ACC112 (cell line): Measurements from ENCODE around the gene DNMT3L.
A peak's percentile ranks its signal among the peaks of the same experiment; 100 is the strongest.
"Not testable (repeated sequence)": the region's sequence is repeated elsewhere in the genome, so short reads cannot be mapped to it uniquely, and the experiment has no call there.

Experiments used
- H2AFZ ChIP-seq: fragments of 200-600 bp; sonication (generic); one replicate; pipeline ENCODE4 v1.6.0; 2017; ENCODE audit warnings: antibody characterized with exemption, low read length; ENCODE audit not compliant: unreplicated experiment
- H3K27ac ChIP-seq: fragments of 200-600 bp; sonication (generic); 2 replicates; pipeline ENCODE4 v1.5.1; 2014; ENCODE audit warnings: low read depth, mild to moderate bottlenecking, antibody characterized with exemption, low read length, moderate library complexity
- H3K27me3 ChIP-seq: fragments of 200-600 bp; sonication (generic); 2 replicates; pipeline ENCODE4 v1.6.1; 2014; ENCODE audit warnings: mild to moderate bottlenecking, antibody characterized with exemption, low read length, moderate library complexity, mixed read lengths; ENCODE audit not compliant: insufficient read depth
- H3K36me3 ChIP-seq: fragments of 200-600 bp; sonication (generic); 2 replicates; pipeline ENCODE4 v1.6.1; 2016; ENCODE audit warnings: mild to moderate bottlenecking, antibody characterized with exemption, low read length, moderate library complexity, mixed read lengths; ENCODE audit not compliant: insufficient read depth
- H3K4me1 ChIP-seq: fragments of 200-600 bp; sonication (generic); one replicate; pipeline ENCODE4 v1.6.1; 2016; ENCODE audit warnings: low read length, mixed read lengths; ENCODE audit not compliant: insufficient read depth, unreplicated experiment, control insufficient read depth
- H3K4me3 ChIP-seq: fragments of 200-600 bp; sonication (generic); 2 replicates; pipeline ENCODE4 v1.5.1; 2014; ENCODE audit warnings: mild to moderate bottlenecking, low read depth, low read length
- H3K79me2 ChIP-seq: fragments of 200-600 bp; sonication (generic); one replicate; pipeline ENCODE4 v1.6.0; 2016; ENCODE audit warnings: low read length; ENCODE audit not compliant: control insufficient read depth, unreplicated experiment, insufficient read depth

The DNMT3L gene

GRCh38 chr21:44286716-44287632 lies 25.3 kb upstream of the DNMT3L start:
- Histone ChIP-seq H3K36me3 (no peaks in the 10 kb centered on the region), H3K4me1 (no peaks in the 10 kb centered on the region), H3K4me3 (no peak overlapping the region), H3K79me2 (no peaks in the 10 kb centered on the region), H3K27me3 (0 out of 2 replicates have a peak, but pooled peaks cover 10% of the 10 kb centered on the region), H2AFZ (no peak overlapping the region), H3K27ac (no peak overlapping the region)

DNA sequence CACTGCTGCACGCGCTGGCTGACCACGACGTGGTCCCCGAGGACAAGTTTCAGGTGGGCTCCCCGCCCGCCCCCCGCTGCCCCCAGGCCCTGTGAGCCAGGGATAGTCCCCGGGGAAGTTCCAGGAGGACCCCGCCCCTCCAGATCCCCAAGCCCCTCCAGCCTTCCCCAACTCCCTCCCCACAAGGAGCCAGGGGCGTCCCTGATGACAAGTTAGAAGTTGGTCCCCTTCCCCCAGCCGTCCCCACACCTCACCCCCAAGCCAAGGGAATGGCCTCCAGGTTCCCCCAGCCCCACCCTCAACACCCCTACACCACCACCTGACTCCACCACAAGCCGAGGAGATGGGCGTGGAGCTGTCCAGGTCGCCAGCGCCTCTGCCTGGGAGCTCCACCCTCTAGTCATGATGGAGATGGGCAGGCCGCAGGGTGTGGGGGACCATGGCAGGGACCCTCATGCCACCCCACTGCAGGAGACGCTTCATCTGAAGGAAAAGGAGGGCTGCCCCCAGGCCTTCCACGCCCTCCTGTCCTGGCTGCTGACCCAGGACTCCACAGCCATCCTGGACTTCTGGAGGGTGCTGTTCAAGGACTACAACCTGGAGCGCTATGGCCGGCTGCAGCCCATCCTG lies 24.5 kb upstream of the DNMT3L start:
- H3K27ac ChIP-seq: no peak overlapping the region
- H3K4me1 ChIP-seq: no peaks in the 10 kb centered on the region
- peak overlapping the region; percentile 37; the same call in 1 of the 2 replicates for H3K4me3 ChIP-seq
- no peaks in the 10 kb centered on the region for H3K79me2 ChIP-seq
- no peak overlapping the region for H2AFZ ChIP-seq
- H3K27me3 ChIP-seq: 0 out of 2 replicates have a peak, but pooled peaks cover 10% of the 10 kb centered on the region
- no peaks in the 10 kb centered on the region for H3K36me3 ChIP-seq

DNA sequence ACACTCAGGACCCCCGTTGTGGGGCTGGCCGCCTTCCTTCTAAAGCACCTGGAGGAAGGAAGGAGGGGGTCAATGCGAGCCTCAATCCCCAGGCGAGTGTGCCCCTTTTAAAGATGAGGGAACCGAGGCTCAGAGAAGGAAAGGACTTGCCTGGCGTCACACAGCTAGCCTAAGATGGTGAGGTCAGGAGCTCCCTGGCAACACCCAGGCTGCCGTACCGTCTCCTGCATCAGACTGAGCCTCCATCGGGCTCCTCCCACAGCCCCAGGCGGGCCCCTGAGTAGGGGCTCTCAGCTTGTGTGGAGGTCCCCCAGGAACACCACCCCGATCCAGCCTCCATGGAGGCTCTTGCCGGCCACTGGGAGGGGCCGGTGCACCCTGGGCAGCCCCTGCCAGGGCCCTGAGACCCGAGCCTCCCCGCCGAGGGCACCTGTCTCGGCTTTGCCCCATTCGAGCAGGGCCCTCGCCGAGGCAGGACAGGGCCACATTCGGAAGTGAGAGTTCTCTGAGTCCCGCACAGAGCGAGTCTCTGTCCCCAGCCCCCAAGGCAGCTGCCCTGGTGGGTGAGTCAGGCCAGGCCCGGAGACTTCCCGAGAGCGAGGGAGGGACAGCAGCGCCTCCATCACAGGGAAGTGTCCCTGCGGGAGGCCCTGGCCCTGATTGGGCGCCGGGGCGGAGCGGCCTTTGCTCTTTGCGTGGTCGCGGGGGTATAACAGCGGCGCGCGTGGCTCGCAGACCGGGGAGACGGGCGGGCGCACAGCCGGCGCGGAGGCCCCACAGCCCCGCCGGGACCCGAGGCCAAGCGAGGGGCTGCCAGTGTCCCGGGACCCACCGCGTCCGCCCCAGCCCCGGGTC lies 23.7 kb upstream of the DNMT3L start, which contains the start of gene AIRE:
TSS of gene AIRE (plus strand) at position 739 of the 855 bp plus-strand sequence. CDS start 131 bp downstream, outside the sequence.
- no peak within 1 kb of the TSS for H2AFZ ChIP-seq
- no peak within 1 kb of the TSS for H3K27ac ChIP-seq
- 0 out of 2 replicates have a peak, but pooled peaks cover 10% of the 10 kb centered on the region for H3K27me3 ChIP-seq
- no peaks in the 10 kb centered on the region for H3K36me3 ChIP-seq
- no peaks in the 10 kb centered on the region for H3K79me2 ChIP-seq
- no peaks in the 10 kb centered on the region for H3K4me1 ChIP-seq
- peak within 1 kb of the TSS; percentile 37; the same call in 1 of the 2 replicates for H3K4me3 ChIP-seq

DNA sequence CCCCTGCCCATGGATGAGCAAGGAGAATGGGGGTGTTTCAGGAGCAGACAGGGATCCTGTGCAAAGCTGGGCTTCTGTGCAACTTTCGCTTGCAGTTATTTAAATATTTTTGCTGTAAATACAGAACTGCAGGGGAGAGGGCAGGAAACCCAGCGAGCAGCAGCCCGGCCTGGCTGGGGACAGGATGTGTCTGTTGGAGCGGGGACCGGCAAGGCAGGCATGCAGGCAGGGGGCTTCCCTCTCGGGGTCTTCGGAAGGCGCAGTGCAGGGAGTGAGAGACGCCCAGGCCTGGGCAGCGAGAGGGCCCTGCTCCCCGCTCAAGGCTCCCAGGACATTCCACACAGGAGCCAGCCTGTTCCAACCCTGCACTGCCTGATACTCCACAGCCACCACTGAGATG lies 22.3 kb upstream of the DNMT3L start:
- Histone ChIP-seq H3K79me2 (no peaks in the 10 kb centered on the region), H3K4me3 (no peak overlapping the region), H3K27ac (no peak overlapping the region), H3K27me3 (0 out of 2 replicates have a peak, but pooled peaks cover 10% of the 10 kb centered on the region), H3K4me1 (no peaks in the 10 kb centered on the region), H2AFZ (no peak overlapping the region), H3K36me3 (no peaks in the 10 kb centered on the region)

DNA sequence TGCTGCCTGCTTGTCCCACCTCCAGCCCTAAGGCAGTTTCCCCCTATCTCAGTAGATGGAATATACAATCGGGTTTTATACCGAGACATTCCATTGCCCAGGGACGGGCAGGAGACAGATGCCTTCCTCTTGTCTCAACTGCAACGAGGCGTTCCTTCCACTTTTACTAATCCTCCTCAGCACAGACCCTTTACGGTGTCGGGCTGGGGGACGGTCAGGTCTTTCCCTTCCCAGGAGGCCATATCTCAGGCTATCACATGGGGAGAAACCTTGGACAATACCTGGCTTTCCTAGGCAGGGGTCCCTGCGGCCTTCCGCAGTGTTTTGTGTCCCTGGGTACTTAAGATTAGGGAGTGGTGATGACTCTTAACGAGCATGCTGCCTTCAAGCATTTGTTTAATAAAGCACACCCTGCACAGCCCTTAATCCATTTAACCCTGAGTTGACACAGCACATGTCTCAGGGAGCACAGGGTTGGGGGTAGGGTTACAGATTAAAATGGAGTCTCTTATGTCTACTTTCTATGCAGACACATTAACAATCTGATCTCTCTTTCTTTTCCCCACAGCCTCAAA lies 21.6 kb upstream of the DNMT3L start:
- not testable (repeated sequence) for H3K36me3 ChIP-seq, H3K4me1 ChIP-seq, H3K4me3 ChIP-seq, H3K27ac ChIP-seq, H3K79me2 ChIP-seq, H2AFZ ChIP-seq, H3K27me3 ChIP-seq

DNA sequence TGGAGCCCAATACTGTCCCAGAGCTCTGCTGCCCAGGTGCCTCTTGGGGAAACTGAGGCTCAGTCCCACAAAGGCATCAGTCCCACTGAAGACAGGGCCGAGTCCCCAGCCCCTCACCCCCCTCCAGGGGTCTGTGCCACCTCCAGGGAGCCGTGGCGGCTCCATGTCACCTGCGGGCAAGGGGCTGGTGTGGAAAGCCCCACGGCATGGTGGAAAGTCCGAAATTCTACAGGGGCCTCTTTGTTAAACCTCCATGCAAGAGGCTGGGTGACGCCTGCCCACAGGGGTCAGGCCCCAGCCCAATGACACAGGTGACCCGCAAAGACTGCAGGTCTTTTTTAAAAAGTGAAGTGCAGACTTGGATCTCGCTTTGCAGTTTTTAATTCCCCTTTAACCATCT lies 20.7 kb upstream of the DNMT3L start:
- no peaks in the 10 kb centered on the region for H3K79me2 ChIP-seq
- H2AFZ ChIP-seq: no peak overlapping the region
- no peak overlapping the region for H3K4me3 ChIP-seq
- no peak overlapping the region for H3K27ac ChIP-seq
- H3K36me3 ChIP-seq: no peaks in the 10 kb centered on the region
- H3K4me1 ChIP-seq: no peaks in the 10 kb centered on the region
- H3K27me3 ChIP-seq: 0 out of 2 replicates have a peak, but pooled peaks cover 10% of the 10 kb centered on the region

DNA sequence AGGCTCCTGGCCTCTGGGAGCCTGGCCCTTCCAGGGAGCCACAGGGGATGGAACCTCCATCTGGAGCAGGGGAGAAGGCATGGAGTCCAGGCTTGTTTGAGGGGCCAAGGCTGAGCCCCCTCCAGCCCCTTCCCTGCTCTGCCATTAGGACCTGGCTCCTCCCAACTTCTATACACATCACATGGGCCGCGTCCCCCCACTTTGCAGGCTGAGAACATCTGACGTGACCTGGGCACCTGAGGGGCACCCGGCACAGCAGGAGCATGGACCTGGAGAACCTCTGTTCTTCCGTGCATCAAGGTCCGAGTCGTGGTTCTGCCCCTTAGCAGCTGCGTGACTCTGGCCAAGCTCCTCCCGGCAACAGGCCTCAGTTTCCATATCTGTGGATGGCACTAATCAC lies 20.1 kb upstream of the DNMT3L start:
- Histone ChIP-seq H3K27me3 (0 out of 2 replicates have a peak, but pooled peaks cover 4% of the 10 kb centered on the region), H2AFZ (no peak overlapping the region), H3K27ac (no peak overlapping the region), H3K36me3 (no peaks in the 10 kb centered on the region), H3K4me1 (no peaks in the 10 kb centered on the region), H3K4me3 (no peak overlapping the region), H3K79me2 (no peaks in the 10 kb centered on the region)

DNA sequence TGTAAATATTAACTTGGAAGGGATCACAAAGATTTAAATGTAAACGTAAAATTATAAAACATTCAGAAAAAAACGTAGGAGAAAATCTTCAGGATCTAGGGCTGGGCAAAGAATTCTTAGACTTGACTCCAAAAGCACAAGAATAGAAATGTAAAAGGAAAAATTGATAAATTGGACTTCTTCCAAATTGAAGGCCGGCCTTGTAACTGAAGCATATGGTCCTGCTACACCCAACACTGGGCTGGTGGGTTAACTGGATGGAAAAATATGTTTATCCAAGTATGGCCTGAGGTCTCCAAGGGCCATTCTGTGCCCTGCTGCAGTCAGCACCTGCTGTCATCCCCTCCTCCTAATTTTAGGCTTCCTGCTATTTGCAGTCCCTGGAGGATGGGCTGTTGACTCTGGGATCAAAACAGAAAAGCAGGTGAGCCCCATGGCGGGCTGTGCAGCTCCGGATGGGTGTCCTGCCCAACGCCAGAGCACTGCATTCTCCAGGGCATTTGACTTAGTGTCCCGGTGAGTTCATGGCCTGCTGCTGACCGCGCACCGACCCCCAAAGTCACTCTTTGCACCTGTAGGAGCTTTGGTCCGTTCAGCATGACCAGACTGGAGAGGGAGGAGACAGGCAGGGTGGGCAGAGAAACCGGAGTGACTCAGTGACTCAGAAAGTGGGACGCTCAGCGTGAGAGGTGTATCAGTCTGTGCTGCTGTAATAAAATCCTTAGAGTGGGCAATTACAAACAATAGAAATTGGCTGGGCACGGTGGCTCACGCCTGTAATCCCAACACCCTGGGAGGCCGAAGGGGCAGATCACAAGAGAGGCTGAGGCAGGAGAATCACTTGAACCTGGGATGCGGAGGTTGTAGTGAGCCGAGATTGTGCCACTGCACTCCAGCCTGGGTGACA lies 17.9 kb upstream of the DNMT3L start:
- Histone ChIP-seq H3K27me3 (0 out of 2 replicates have a peak, but pooled peaks cover 5% of the 10 kb centered on the region), H2AFZ (no peak overlapping the region), H3K4me3 (no peak overlapping the region), H3K79me2 (no peaks in the 10 kb centered on the region), H3K36me3 (no peaks in the 10 kb centered on the region), H3K27ac (no peak overlapping the region), H3K4me1 (no peaks in the 10 kb centered on the region)

DNA sequence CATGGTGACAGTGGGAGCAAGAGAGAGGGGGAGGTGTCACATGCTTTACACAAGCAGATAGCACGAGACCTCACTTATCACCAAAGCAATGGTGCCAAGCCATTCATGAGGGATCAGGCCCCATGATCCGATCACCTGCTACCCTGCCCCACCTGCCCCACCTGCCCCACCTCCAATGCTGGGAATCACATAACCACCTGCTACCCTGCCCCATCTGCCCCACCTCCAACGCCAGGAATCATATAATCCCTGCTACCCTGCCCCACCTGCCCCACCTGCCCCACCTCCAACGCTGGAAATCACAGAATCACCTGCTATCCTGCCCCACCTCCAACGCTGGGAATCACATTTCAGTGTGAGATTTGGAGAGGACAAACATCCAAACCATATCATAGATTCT lies 13.3 kb upstream of the DNMT3L start:
- no peaks in the 10 kb centered on the region for H3K79me2 ChIP-seq
- H3K27me3 ChIP-seq: peaks cover 12% of the 10 kb centered on the region; the same call in 1 of the 2 replicates
- H3K27ac ChIP-seq: no peak overlapping the region
- H2AFZ ChIP-seq: no peak overlapping the region
- H3K4me3 ChIP-seq: no peak overlapping the region
- H3K4me1 ChIP-seq: no peaks in the 10 kb centered on the region
- H3K36me3 ChIP-seq: no peaks in the 10 kb centered on the region
